ENCODE results near the gene TEX9.

DNA sequence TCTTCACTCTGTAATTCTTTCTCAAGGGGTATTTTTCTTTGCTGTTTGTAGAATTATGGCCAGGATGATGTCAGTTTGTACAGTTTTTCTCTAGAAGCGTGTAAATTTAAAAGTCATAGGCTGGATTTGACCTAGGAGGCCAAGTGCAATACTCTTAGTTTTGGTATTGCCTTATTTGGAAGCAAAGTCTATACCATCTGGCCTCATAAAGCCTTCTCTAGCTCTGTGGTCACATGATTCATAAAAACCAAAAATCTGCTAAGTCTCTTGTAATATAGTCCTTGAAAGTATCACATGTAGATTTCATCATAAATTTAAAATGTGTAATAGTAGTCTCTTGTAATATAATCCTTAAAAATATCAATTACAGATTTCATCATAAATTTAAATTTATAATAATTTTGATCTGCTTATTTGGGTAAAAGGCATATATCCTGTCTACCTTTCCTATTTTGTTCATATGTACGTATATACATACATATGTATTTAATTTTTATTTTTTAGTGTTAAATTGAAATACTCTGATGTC, 25.6 kb downstream of the TEX9 start:
- TF ChIP-seq, protein P1, sequence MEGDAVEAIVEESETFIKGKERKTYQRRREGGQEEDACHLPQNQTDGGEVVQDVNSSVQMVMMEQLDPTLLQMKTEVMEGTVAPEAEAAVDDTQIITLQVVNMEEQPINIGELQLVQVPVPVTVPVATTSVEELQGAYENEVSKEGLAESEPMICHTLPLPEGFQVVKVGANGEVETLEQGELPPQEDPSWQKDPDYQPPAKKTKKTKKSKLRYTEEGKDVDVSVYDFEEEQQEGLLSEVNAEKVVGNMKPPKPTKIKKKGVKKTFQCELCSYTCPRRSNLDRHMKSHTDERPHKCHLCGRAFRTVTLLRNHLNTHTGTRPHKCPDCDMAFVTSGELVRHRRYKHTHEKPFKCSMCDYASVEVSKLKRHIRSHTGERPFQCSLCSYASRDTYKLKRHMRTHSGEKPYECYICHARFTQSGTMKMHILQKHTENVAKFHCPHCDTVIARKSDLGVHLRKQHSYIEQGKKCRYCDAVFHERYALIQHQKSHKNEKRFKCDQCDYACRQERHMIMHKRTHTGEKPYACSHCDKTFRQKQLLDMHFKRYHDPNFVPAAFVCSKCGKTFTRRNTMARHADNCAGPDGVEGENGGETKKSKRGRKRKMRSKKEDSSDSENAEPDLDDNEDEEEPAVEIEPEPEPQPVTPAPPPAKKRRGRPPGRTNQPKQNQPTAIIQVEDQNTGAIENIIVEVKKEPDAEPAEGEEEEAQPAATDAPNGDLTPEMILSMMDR (IDR thresholded peaks at IDR 0.05): no peak
- no peak for TF ChIP-seq POLR2A (IDR thresholded peaks at IDR 0.05)

All from gastroesophageal sphincter (tissue), 3 donors.